H1 (cell line): Measurements from ENCODE around the gene DIO3. TPM values are rescaled to one million over a fixed set of nuclear protein-coding genes. Genes with fewer than 3 reads are reported as not detected.

Experiments
- CREB1 ChIP-seq: IDR thresholded peaks from 2 replicates; pipeline ENCODE4 v1.6.1; 2012; ENCODE audit warnings: inconsistent platforms
- CTBP2 ChIP-seq: IDR thresholded peaks from 2 replicates; pipeline ENCODE4 v1.7.0; 2011; ENCODE audit warnings: borderline replicate concordance, mild to moderate bottlenecking, moderate library complexity, mixed read lengths, low read length; ENCODE audit not compliant: insufficient read depth, insufficient read length
- GABPA ChIP-seq: IDR thresholded peaks from 2 replicates; pipeline ENCODE4 v1.6.1; 2011; ENCODE audit warnings: mild to moderate bottlenecking, low read length, moderate library complexity, borderline replicate concordance; ENCODE audit not compliant: insufficient read depth
- POLR2A ChIP-seq, 2 experiments: IDR thresholded peaks; 1 replicate in 1 of 2; 2 replicates in 1 of 2; pipeline ENCODE4 v1.6.1; 2011; ENCODE audit warnings: low read depth in 2 of 2, low read length in 2 of 2, mild to moderate bottlenecking in 2 of 2; ENCODE audit errors: control extremely low read depth in 1 of 2
- RAD21 ChIP-seq, 2 experiments: IDR thresholded peaks in 1 of 2; conservative IDR thresholded peaks in 1 of 2; 2 replicates each; pipeline ENCODE4 v1.6.1; 2011; ENCODE audit warnings: low read depth in 2 of 2, low read length in 2 of 2, improper control_type of control experiment in 1 of 2, inconsistent platforms in 1 of 2, mild to moderate bottlenecking in 1 of 2, moderate library complexity in 1 of 2
- SIRT6 ChIP-seq: IDR thresholded peaks from one replicate; pipeline ENCODE4 v1.7.1; 2012; ENCODE audit warnings: low read length, inconsistent platforms
- SP4 ChIP-seq: IDR thresholded peaks from 2 replicates; pipeline ENCODE4 v1.6.1; 2012; ENCODE audit warnings: low read length, inconsistent platforms
- SUZ12 ChIP-seq: fragments of 200-600 bp; sonication (generic); IDR thresholded peaks from 2 replicates; pipeline ENCODE4 v1.6.1; 2012; ENCODE audit warnings: mild to moderate bottlenecking, inconsistent platforms, low read length, moderate library complexity, mixed read lengths
- TAF1 ChIP-seq: IDR thresholded peaks from 2 replicates; pipeline ENCODE4 v1.6.1; 2011; ENCODE audit warnings: mild to moderate bottlenecking, low read depth, low read length
- TCF12 ChIP-seq: IDR thresholded peaks from 2 replicates; pipeline ENCODE4 v1.6.1; 2011; ENCODE audit warnings: low read depth, mild to moderate bottlenecking, low read length
- polyA plus RNA-seq, 7 experiments: library from polyadenylated mRNA; depleted of rRNA in 3 of 7; stranded (reverse) in 5 of 7; unstranded in 2 of 7; fragments of >200 nt in 5 of 7; fragments of 200-250 nt in 2 of 7; gene quantifications; 1 replicate in 5 of 7; 2 replicates in 1 of 7; 4 replicates in 1 of 7; pipeline versions ENCODE4 v1.2.1 to v1.2.3, GENCODE V29; 2011 to 2013; ENCODE audit warnings: missing spikeins in 2 of 7, mixed read lengths in 2 of 7
- total RNA-seq: library from RNA; stranded (reverse); fragmentation: NEBNext Ultra II Directional; extraction: Animal tissue kit (Norgen Biotek cat#: 25700); gene quantifications from 2 replicates; pipeline ENCODE4 v1.2.1, GENCODE V29; 2021
- TF ChIP-seq, protein P1 (sequence below): IDR thresholded peaks from 2 replicates; pipeline ENCODE4 v1.6.1; 2011; ENCODE audit warnings: low read length, improper control_type of control experiment
- TF ChIP-seq, protein P2 (sequence below), 3 experiments: IDR thresholded peaks; 1 replicate in 2 of 3; 2 replicates in 1 of 3; pipeline versions ENCODE4 v1.5.1 to v1.6.1; 2011; ENCODE audit warnings: low read length in 3 of 3, mild to moderate bottlenecking in 3 of 3, inconsistent platforms in 2 of 3, low read depth in 1 of 3, moderate library complexity in 1 of 3; ENCODE audit not compliant: insufficient read depth in 1 of 3; ENCODE audit errors: control extremely low read depth in 1 of 3
- TF ChIP-seq, protein P3 (sequence below): IDR thresholded peaks from 2 replicates; pipeline ENCODE4 v1.6.1; 2012; ENCODE audit warnings: inconsistent platforms

DIO3 gene
- total and polyA plus RNA-seq, 2 of the 8 experiments (the other 6 are each of a cell fraction or from before 2014, with no cell fraction given), result 0.17 to 0.19 TPM

DNA sequence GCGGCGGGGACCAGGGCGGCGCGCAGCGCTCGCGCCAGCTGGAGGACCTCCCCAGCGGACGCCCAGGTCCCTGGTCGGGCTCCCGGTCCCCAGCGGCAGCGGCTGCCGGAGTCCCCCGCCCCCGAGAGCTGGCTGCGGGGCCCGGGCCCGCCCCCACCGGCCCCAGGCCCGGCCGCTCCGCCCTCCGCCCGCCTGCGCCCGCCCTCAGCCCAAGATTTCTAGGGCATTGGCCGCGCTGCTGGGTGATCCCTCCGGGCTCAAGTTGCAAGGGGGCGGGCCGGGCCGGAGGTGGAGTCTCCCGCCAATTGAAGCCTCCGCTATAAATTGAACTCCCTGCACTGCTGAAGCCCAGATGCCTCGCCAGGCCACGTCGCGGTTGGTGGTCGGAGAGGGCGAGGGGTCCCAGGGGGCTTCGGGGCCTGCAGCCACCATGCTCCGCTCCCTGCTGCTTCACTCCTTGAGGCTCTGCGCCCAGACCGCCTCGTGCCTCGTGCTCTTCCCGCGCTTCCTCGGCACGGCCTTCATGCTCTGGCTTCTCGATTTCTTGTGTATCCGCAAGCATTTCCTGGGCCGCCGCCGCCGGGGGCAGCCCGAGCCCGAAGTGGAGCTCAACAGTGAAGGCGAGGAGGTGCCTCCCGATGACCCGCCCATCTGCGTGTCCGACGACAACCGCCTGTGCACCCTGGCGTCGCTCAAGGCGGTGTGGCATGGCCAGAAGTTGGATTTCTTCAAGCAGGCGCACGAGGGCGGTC lies at the start of gene DIO3 (continued):
- TF ChIP-seq, protein P1, sequence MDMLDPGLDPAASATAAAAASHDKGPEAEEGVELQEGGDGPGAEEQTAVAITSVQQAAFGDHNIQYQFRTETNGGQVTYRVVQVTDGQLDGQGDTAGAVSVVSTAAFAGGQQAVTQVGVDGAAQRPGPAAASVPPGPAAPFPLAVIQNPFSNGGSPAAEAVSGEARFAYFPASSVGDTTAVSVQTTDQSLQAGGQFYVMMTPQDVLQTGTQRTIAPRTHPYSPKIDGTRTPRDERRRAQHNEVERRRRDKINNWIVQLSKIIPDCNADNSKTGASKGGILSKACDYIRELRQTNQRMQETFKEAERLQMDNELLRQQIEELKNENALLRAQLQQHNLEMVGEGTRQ, result no peak
- no peak for TF ChIP-seq CREB1
- peak; percentile 14; the same call in 1 of the 2 replicates for TF ChIP-seq SUZ12
- peak; percentile 54; the same call in 1 of the 2 replicates for TF ChIP-seq GABPA
- TF ChIP-seq CTBP2, result no peak
- no peak for TF ChIP-seq RAD21 (IDR thresholded peaks at IDR 0.05 in 1 of 2, conservative IDR thresholded peaks at IDR 0.05 in 1 of 2; ENCODE audit: low read depth in 2 of 2, low read length in 2 of 2)
- TF ChIP-seq, protein P2, sequence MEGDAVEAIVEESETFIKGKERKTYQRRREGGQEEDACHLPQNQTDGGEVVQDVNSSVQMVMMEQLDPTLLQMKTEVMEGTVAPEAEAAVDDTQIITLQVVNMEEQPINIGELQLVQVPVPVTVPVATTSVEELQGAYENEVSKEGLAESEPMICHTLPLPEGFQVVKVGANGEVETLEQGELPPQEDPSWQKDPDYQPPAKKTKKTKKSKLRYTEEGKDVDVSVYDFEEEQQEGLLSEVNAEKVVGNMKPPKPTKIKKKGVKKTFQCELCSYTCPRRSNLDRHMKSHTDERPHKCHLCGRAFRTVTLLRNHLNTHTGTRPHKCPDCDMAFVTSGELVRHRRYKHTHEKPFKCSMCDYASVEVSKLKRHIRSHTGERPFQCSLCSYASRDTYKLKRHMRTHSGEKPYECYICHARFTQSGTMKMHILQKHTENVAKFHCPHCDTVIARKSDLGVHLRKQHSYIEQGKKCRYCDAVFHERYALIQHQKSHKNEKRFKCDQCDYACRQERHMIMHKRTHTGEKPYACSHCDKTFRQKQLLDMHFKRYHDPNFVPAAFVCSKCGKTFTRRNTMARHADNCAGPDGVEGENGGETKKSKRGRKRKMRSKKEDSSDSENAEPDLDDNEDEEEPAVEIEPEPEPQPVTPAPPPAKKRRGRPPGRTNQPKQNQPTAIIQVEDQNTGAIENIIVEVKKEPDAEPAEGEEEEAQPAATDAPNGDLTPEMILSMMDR (IDR thresholded peaks at IDR 0.05; ENCODE audit: control extremely low read depth in 1 of 3, insufficient read depth in 1 of 3, low read depth in 1 of 3, low read length in 3 of 3), result no peak
- TF ChIP-seq, protein P3, sequence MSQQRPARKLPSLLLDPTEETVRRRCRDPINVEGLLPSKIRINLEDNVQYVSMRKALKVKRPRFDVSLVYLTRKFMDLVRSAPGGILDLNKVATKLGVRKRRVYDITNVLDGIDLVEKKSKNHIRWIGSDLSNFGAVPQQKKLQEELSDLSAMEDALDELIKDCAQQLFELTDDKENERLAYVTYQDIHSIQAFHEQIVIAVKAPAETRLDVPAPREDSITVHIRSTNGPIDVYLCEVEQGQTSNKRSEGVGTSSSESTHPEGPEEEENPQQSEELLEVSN, result peak; percentile 100
- TF ChIP-seq SIRT6, result no peak
- TF ChIP-seq TAF1, result no peak
- TF ChIP-seq SP4, result no peak
- no peak for TF ChIP-seq POLR2A (IDR thresholded peaks at IDR 0.05; ENCODE audit: control extremely low read depth in 1 of 2, low read depth in 2 of 2, low read length in 2 of 2)
- TF ChIP-seq TCF12, result no peak
